ENCODE results near the gene CLCN6.

Gene CLCN6

GRCh38 chr1:11796036-11796828 is 9.8 kb upstream of the CLCN6 start:
- no peak for TF ChIP-seq CTCF (IDR thresholded peaks at IDR 0.05; ENCODE audit: borderline replicate concordance, insufficient read depth, low read depth, low read length)

GRCh38 chr1:11797525-11798216 is 8.3 kb upstream of the CLCN6 start:
- no peak overlapping the region for H3K4me3 ChIP-seq (ENCODE audit: low read depth, low read length)
- TF ChIP-seq CTCF (IDR thresholded peaks at IDR 0.05; ENCODE audit: borderline replicate concordance, insufficient read depth, low read depth, low read length) = no peak

More at GRCh38 chr1:11796036-11796828, 9.8 kb upstream of the CLCN6 start:
- H3K4me3 ChIP-seq (ENCODE audit: low read depth, low read length) = no peak overlapping the region

DNA sequence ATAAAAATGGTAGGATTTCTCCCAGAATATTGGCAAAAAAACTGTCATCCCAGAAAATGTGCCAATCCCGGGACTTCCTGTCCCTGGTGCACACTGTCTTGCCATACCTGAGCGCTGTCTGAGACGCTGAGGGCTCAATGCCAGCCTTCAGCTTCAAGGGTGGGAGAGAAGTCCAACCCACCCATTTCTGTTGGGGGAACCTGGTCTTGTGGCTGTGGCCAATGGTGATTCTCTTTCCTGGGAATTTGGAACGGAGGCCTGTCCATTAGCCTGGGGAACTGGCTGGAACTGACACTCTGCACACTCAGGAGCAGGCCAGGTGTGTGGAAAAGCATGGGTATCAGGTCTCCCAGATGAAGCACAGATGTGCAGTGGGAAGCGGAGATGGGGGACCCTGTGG is 6.9 kb upstream of the CLCN6 start:
- TF ChIP-seq CTCF (IDR thresholded peaks at IDR 0.05; ENCODE audit: borderline replicate concordance, insufficient read depth, low read depth, low read length) = no peak
- no peak overlapping the region for H3K4me3 ChIP-seq (ENCODE audit: low read depth, low read length)

- TF ChIP-seq CTCF (IDR thresholded peaks at IDR 0.05; ENCODE audit: borderline replicate concordance, insufficient read depth, low read depth, low read length) = no peak
Measured at GRCh38 chr1:11799896-11800295, 6.1 kb upstream of the CLCN6 start.

DNA sequence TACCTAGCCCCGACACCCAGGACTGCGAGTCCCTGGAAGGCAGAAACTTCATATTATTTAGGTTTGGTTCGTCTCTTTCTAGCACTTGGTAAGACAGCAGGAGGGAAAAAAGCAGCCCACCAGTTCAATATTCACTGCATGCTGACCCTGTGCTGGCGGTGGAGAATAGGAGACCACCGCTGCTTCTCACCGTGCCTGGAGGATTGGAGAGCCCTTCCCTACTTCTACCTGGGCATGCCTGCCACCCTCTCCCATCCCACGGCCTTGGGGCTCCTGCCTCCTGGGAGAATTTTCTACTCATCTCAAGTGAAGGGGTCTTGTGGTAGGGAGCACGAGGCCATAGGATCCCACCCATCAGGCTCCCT is 5.6 kb upstream of the CLCN6 start:
- TF ChIP-seq CTCF (IDR thresholded peaks at IDR 0.05; ENCODE audit: borderline replicate concordance, insufficient read depth, low read depth, low read length) = no peak
- no peak overlapping the region for H3K4me3 ChIP-seq (ENCODE audit: low read depth, low read length)

More at GRCh38 chr1:11799896-11800295, 6.1 kb upstream of the CLCN6 start:
- no peak overlapping the region for H3K4me3 ChIP-seq (ENCODE audit: low read depth, low read length)

DNA sequence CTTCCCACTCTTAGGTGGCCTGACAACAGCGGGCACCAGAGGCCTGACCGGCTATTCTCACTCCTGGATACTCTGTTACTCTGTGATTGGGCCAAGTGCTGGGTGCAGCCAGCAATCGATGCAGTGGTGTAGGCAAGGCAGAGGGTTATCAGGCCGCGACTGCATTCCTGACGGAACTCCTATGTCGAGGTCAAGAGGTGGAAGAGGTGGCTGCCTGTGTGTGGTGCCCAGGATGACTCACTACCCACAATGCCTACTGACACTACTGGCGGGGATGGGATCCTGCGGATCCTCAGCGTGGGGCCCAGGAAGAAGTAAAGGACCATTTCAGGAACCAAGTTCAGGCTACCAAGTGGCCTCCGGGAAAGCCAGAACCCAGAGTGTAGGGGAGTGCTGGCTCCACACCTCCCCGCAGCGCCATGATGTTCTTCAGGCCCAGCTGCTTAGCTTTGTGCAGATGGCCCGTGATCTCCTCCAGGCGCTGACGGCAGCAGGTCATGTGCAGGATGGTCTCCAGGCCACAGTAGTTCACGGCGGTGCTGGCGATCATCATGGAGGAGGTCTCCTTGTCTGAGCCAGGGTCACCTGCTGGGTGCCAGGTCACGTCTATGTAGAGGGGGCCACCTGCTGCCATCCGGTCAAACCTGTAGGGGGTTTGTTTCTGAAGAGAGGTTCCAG is 5.1 kb upstream of the CLCN6 start:
- H3K4me3 ChIP-seq (ENCODE audit: low read depth, low read length) = no peak overlapping the region
- TF ChIP-seq CTCF (IDR thresholded peaks at IDR 0.05; ENCODE audit: borderline replicate concordance, insufficient read depth, low read depth, low read length) = no peak

Data from GM12875 (cell line).